ENCODE measurements around the gene ANKMY1. TPM values are rescaled to one million over a fixed set of nuclear protein-coding genes. Genes with fewer than 3 reads are reported as not detected.

ANKMY1 gene
- total and polyA plus RNA-seq, 4 donors, result 9.3 to 34.8 (median 14.8) TPM

DNA sequence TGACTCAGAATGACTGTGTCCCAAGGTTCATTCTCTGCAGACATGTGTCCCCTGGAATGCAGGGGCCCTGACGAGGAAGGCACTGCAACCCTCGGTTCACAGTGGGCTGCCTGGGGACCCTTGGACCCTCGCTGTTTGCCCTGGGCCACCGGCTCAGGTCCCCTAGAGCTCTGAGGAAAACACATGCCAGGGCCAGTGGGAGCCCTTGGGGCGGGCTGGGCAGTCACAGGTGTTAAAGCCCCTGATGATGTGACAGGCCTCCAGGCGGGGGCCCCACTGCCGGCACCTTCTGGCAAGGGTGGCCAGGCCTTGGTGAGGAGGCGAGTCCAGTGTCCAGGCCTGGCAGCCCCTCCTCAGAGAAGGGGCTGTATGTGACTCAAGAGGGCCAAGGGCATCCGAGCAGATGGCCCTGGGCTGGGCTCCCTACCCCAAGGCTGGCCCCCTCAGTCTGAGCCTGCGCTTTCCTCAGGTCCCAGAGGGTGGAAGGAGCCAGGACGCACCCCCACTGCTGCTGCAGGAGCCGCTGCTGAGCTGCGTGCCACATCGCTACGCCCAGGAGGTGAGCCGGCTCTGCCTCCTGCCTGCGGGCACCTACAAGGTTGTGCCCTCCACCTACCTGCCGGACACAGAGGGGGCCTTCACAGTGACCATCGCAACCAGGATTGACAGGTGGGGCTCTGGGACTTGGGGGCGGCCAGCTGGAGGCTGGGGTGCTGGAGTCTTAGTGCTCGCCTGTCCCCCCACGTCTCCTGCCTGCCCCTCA is 39.8 kb upstream of the ANKMY1 start:
- Histone ChIP-seq H3K9ac (ENCODE audit: insufficient read depth in 1 of 2, low read length in 2 of 2) (no peak overlapping the region), H3K27me3 (ENCODE audit: control insufficient read depth in 3 of 3, insufficient read depth in 3 of 3, low read length in 2 of 3) (no peaks in the 10 kb centered on the region), H3K9me3 (ENCODE audit: control insufficient read depth in 4 of 4, insufficient read depth in 3 of 4, low read length in 3 of 4) (no peaks in the 10 kb centered on the region), H3K4me1 (ENCODE audit: control insufficient read depth in 5 of 5, insufficient read depth in 5 of 5, low read length in 5 of 5) (peaks cover 0 to 16% (median 0%) of the 10 kb centered on the region in 5 donors), H3K4me3 (no peak overlapping the region), H3K36me3 (ENCODE audit: control insufficient read depth in 4 of 4, insufficient read depth in 4 of 4, low read length in 4 of 4) (peaks cover 0 to 54% (median 0%) of the 10 kb centered on the region in 4 donors), H3K27ac (ENCODE audit: low read depth in 1 of 2, low read length in 1 of 2) (no peak overlapping the region)
- TF ChIP-seq, protein P1, sequence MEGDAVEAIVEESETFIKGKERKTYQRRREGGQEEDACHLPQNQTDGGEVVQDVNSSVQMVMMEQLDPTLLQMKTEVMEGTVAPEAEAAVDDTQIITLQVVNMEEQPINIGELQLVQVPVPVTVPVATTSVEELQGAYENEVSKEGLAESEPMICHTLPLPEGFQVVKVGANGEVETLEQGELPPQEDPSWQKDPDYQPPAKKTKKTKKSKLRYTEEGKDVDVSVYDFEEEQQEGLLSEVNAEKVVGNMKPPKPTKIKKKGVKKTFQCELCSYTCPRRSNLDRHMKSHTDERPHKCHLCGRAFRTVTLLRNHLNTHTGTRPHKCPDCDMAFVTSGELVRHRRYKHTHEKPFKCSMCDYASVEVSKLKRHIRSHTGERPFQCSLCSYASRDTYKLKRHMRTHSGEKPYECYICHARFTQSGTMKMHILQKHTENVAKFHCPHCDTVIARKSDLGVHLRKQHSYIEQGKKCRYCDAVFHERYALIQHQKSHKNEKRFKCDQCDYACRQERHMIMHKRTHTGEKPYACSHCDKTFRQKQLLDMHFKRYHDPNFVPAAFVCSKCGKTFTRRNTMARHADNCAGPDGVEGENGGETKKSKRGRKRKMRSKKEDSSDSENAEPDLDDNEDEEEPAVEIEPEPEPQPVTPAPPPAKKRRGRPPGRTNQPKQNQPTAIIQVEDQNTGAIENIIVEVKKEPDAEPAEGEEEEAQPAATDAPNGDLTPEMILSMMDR (IDR thresholded peaks at IDR 0.05; ENCODE audit: control extremely low read depth, extremely low read depth), result no peak
- 93 to 97% methylated on average over 21 to 22 of the region's 22 CpGs for WGBS, 2 donors
- DNase-seq, result no peak
- ATAC-seq (ENCODE audit: insufficient read depth, low FRiP score), result no peak

DNA sequence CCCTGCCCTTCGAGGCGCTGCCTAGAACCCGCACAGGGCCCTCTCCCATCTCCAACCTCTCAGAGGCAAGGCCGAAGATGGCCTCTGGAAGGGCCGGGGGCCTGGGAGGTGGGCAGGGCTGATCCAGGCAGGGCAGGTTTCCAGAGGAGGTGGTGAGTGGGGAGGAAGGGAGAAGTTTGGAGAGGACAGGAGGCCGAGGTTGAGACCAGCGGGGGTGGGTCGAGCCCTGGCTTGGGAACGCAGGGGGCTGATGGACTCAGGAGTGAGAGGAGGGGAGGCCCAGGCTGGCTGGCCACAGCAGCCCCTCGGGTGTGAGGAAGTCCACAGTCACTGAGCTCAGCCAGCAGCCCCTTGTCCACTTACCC is 39.2 kb upstream of the ANKMY1 start:
- DNase-seq, result no peak
- peaks cover 0 to 16% (median 0%) of the 10 kb centered on the region in 5 donors for H3K4me1 ChIP-seq (ENCODE audit: control insufficient read depth in 5 of 5, insufficient read depth in 5 of 5, low read length in 5 of 5)
- H3K36me3 ChIP-seq (ENCODE audit: control insufficient read depth in 4 of 4, insufficient read depth in 4 of 4, low read length in 4 of 4), result peaks cover 0 to 60% (median 1%) of the 10 kb centered on the region in 4 donors
- TF ChIP-seq, protein P1 (IDR thresholded peaks at IDR 0.05; ENCODE audit: control extremely low read depth, extremely low read depth), result no peak
- no peak overlapping the region for H3K4me3 ChIP-seq
- H3K27me3 ChIP-seq (ENCODE audit: control insufficient read depth in 3 of 3, insufficient read depth in 3 of 3, low read length in 2 of 3), result no peaks in the 10 kb centered on the region
- no peak for ATAC-seq (ENCODE audit: insufficient read depth, low FRiP score)
- H3K9me3 ChIP-seq (ENCODE audit: control insufficient read depth in 4 of 4, insufficient read depth in 3 of 4, low read length in 3 of 4), result no peaks in the 10 kb centered on the region
- 94 to 97% methylated on average over 10 of the region's 10 CpGs for WGBS, 2 donors
- H3K9ac ChIP-seq (ENCODE audit: insufficient read depth in 1 of 2, low read length in 2 of 2), result no peak overlapping the region
- H3K27ac ChIP-seq (ENCODE audit: low read depth in 1 of 2, low read length in 1 of 2), result no peak overlapping the region

DNA sequence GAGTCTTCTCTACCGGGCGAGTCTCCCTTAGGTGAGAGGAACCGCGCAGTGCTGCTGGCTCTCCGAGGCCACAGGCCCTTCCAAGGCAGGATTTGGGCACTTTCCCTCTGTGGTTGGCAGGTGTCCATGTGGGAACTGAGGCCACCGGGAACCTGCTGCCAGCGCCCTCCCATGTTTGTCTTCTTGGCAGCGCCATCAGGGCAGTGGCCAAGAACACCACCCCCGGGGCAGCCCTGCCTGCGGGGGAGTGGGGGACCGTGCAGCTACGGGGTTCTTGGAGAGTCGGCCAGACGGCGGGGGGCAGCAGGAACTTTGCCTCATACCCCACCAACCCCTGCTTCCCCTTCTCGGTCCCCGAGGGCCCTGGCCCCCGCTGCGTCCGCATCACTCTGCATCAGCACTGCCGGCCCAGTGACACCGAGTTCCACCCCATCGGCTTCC is 38.7 kb upstream of the ANKMY1 start:
- H3K9me3 ChIP-seq (ENCODE audit: control insufficient read depth in 4 of 4, insufficient read depth in 3 of 4, low read length in 3 of 4), result no peaks in the 10 kb centered on the region
- peaks cover 0 to 63% (median 1%) of the 10 kb centered on the region in 4 donors for H3K36me3 ChIP-seq (ENCODE audit: control insufficient read depth in 4 of 4, insufficient read depth in 4 of 4, low read length in 4 of 4)
- H3K4me3 ChIP-seq, result no peak overlapping the region
- H3K9ac ChIP-seq (ENCODE audit: insufficient read depth in 1 of 2, low read length in 2 of 2), result no peak overlapping the region
- no peak for ATAC-seq (ENCODE audit: insufficient read depth, low FRiP score)
- TF ChIP-seq, protein P1 (IDR thresholded peaks at IDR 0.05; ENCODE audit: control extremely low read depth, extremely low read depth), result no peak
- H3K27me3 ChIP-seq (ENCODE audit: control insufficient read depth in 3 of 3, insufficient read depth in 3 of 3, low read length in 2 of 3), result no peaks in the 10 kb centered on the region
- 87 to 89% methylated on average over 23 of the region's 23 CpGs for WGBS, 2 donors
- H3K4me1 ChIP-seq (ENCODE audit: control insufficient read depth in 5 of 5, insufficient read depth in 5 of 5, low read length in 5 of 5), result peaks cover 0 to 16% (median 0%) of the 10 kb centered on the region in 5 donors
- H3K27ac ChIP-seq (ENCODE audit: low read depth in 1 of 2, low read length in 1 of 2), result no peak overlapping the region
- DNase-seq, result no peak
